WTC11 (cell line): ENCODE results near the gene FGF14. TPM values are rescaled to one million over a fixed set of nuclear protein-coding genes. Genes with fewer than 3 reads are reported as not detected.

ENCODE experiments used
- ATAC-seq: fragments of 200-7000 bp; cut with Tn5 transposase; 2 replicates; pipeline ENCODE4 v1.10.0; 2021; ENCODE audit warnings: mild to moderate bottlenecking, moderate library complexity
- CTCF ChIA-PET: fragments of 300-600 bp; sonication (Branson Sonifier 250); formaldehyde crosslinking; loops from one replicate; lab custom pipeline; 2021; ENCODE audit warnings: antibody characterized with exemption; lab: Charles Lee
- POLR2A ChIA-PET: fragments of 350-600 bp; sonication (Branson Sonifier 250); formaldehyde crosslinking; loops from one replicate; lab custom pipeline; 2021; ENCODE audit warnings: antibody characterized with exemption; lab: Charles Lee
- DNase-seq: peaks from one replicate; pipeline ENCODE4 v3.0.0; 2021; ENCODE audit warnings: low spot score
- H3K27ac Mint-ChIP-seq: 2 replicates; pipeline ENCODE4 v1.8.0; 2021; ENCODE audit warnings: mixed read lengths
- H3K27me3 Mint-ChIP-seq: 2 replicates; pipeline ENCODE4 v1.8.0; 2021; ENCODE audit warnings: low read depth, mild to moderate bottlenecking, moderate library complexity, mixed read lengths
- H3K36me3 Mint-ChIP-seq: 2 replicates; pipeline ENCODE4 v1.8.0; 2021; ENCODE audit warnings: mixed read lengths
- H3K4me1 Mint-ChIP-seq: 2 replicates; pipeline ENCODE4 v1.8.0; 2022; ENCODE audit warnings: mixed read lengths
- H3K4me3 Mint-ChIP-seq: 2 replicates; pipeline ENCODE4 v1.8.0; 2021; ENCODE audit warnings: mild to moderate bottlenecking, moderate library complexity, mixed read lengths
- H3K9me3 Mint-ChIP-seq: 2 replicates; pipeline ENCODE4 v1.8.0; 2021; ENCODE audit warnings: mixed read lengths
- AFF4 ChIP-seq: sonication (generic); formaldehyde crosslinking; IDR thresholded peaks from 2 replicates; pipeline ENCODE4 v1.8.1; 2023; ENCODE audit warnings: mild to moderate bottlenecking, missing genetic modification reagents, borderline replicate concordance
- AR ChIP-seq: fragments of 250-450 bp; sonication (Bioruptor Pico); IDR thresholded peaks from 2 replicates; pipeline ENCODE4 v1.9.0; 2021; ENCODE audit warnings: mild to moderate bottlenecking
- ARID4B ChIP-seq: sonication (generic); formaldehyde crosslinking; IDR thresholded peaks from 2 replicates; pipeline ENCODE4 v1.8.0; 2023; ENCODE audit warnings: missing genetic modification reagents, mild to moderate bottlenecking, borderline replicate concordance
- ATF6 ChIP-seq: sonication (generic); formaldehyde crosslinking; IDR thresholded peaks from 2 replicates; pipeline ENCODE4 v1.8.1; 2023; ENCODE audit warnings: mild to moderate bottlenecking, missing genetic modification reagents
- GABPB1 ChIP-seq: sonication (generic); formaldehyde crosslinking; IDR thresholded peaks from 2 replicates; pipeline ENCODE4 v1.8.1; 2023; ENCODE audit warnings: mild to moderate bottlenecking, missing genetic modification reagents
- GTF2I ChIP-seq: fragments of 250-450 bp; sonication (Bioruptor Pico); conservative IDR thresholded peaks from 2 replicates; pipeline ENCODE4 v1.4.0; 2021; ENCODE audit warnings: mild to moderate bottlenecking
- JUN ChIP-seq: sonication (generic); formaldehyde crosslinking; IDR thresholded peaks from 2 replicates; pipeline ENCODE4 v1.8.0; 2023; ENCODE audit warnings: mild to moderate bottlenecking, missing genetic modification reagents
- MXD4 ChIP-seq: fragments of 250-450 bp; sonication (Bioruptor Pico); IDR thresholded peaks from 2 replicates; pipeline ENCODE4 v1.8.0; 2021; ENCODE audit warnings: mild to moderate bottlenecking, moderate library complexity, borderline replicate concordance
- NFATC4 ChIP-seq: fragments of 250-450 bp; sonication (Bioruptor Pico); IDR thresholded peaks from 2 replicates; pipeline ENCODE4 v1.9.0; 2021; ENCODE audit warnings: mild to moderate bottlenecking
- NR3C1 ChIP-seq: sonication (generic); formaldehyde crosslinking; conservative IDR thresholded peaks from 2 replicates; pipeline ENCODE4 v1.8.1; 2023; ENCODE audit warnings: low read depth, mild to moderate bottlenecking, missing genetic modification reagents
- RORB ChIP-seq: fragments of 250-450 bp; sonication (Bioruptor Pico); IDR thresholded peaks from 2 replicates; pipeline ENCODE4 v1.9.0; 2021; ENCODE audit warnings: mild to moderate bottlenecking
- SOX15 ChIP-seq: fragments of 250-450 bp; sonication (Bioruptor Pico); IDR thresholded peaks from 2 replicates; pipeline ENCODE4 v1.9.0; 2021; ENCODE audit warnings: mild to moderate bottlenecking
- SP1 ChIP-seq: sonication (generic); formaldehyde crosslinking; conservative IDR thresholded peaks from 2 replicates; pipeline ENCODE4 v1.8.1; 2022; ENCODE audit warnings: missing genetic modification reagents
- TEAD4 ChIP-seq: sonication (generic); formaldehyde crosslinking; IDR thresholded peaks from 2 replicates; pipeline ENCODE4 v1.8.0; 2022; ENCODE audit warnings: mild to moderate bottlenecking, missing genetic modification reagents
- ZNF281 ChIP-seq: sonication (generic); formaldehyde crosslinking; IDR thresholded peaks from 2 replicates; pipeline ENCODE4 v1.8.0; 2023; ENCODE audit warnings: mild to moderate bottlenecking, missing genetic modification reagents
- ZNF317 ChIP-seq: sonication (generic); formaldehyde crosslinking; IDR thresholded peaks from 2 replicates; pipeline ENCODE4 v1.8.1; 2023; ENCODE audit warnings: low read depth, mild to moderate bottlenecking, moderate library complexity, missing genetic modification reagents, borderline replicate concordance
- ZNF512 ChIP-seq: sonication (generic); formaldehyde crosslinking; IDR thresholded peaks from 2 replicates; pipeline ENCODE4 v1.8.1; 2022; ENCODE audit warnings: missing genetic modification reagents, borderline replicate concordance
- total RNA-seq: library from RNA; stranded (reverse); gene quantifications from 3 replicates; pipeline ENCODE4 v1.2.3, GENCODE V29; 2021

The FGF14 gene
- total RNA-seq, 1 experiment from 2014 or later = 0.28 TPM

- peaks cover 18% of the 10 kb centered on the region for H3K4me1 Mint-ChIP-seq
- no peak for DNase-seq
- no peak overlapping the region for H3K27ac Mint-ChIP-seq
- ATAC-seq = peak; percentile 70
- no peak for TF ChIP-seq SP1 (CRISPR knock-in tag)
- TF ChIP-seq ZNF281 = no peak
- no peak for TF ChIP-seq JUN
- TF ChIP-seq NR3C1 (CRISPR knock-in tag) = no peak
- no peak for TF ChIP-seq AFF4
- TF ChIP-seq ZNF317 (CRISPR knock-in tag) = no peak
- no peak for TF ChIP-seq TEAD4 (CRISPR knock-in tag)
- no peak for TF ChIP-seq AR (CRISPR knock-in tag)
- TF ChIP-seq RORB (CRISPR knock-in tag) = no peak
- no peak for TF ChIP-seq GTF2I (CRISPR knock-in tag)
- TF ChIP-seq NFATC4 (CRISPR knock-in tag) = no peak
- no peak for TF ChIP-seq SOX15 (CRISPR knock-in tag)
- no peak for TF ChIP-seq ZNF512 (CRISPR knock-in tag)
- TF ChIP-seq GABPB1 (CRISPR knock-in tag) = no peak
- no peaks in the 10 kb centered on the region for H3K36me3 Mint-ChIP-seq
- CTCF ChIA-PET = no interaction called here
- peaks cover 10% of the 10 kb centered on the region for H3K9me3 Mint-ChIP-seq
- POLR2A ChIA-PET = no interaction called here
- no peak overlapping the region for H3K4me3 Mint-ChIP-seq
- no peaks in the 10 kb centered on the region; the same call in 1 of the 2 replicates for H3K27me3 Mint-ChIP-seq
Observed at GRCh38 chr13:101708115-101708514, 693.7 kb downstream of the FGF14 start.

- H3K27me3 Mint-ChIP-seq = no peaks in the 10 kb centered on the region; the same call in 1 of the 2 replicates
- no peak overlapping the region for H3K4me3 Mint-ChIP-seq
- ATAC-seq (no peak), DNase-seq (no peak)
- no peaks in the 10 kb centered on the region for H3K36me3 Mint-ChIP-seq
- no peak overlapping the region for H3K27ac Mint-ChIP-seq
- ChIA-PET POLR2A (no interaction called here), CTCF (interaction anchor here (0.6 kb wide), 1 partner anchor 184 kb away, joined by 3 read pairs; no protein-coding TSS in a partner anchor)
- peaks cover 12% of the 10 kb centered on the region for H3K9me3 Mint-ChIP-seq
- H3K4me1 Mint-ChIP-seq = peaks cover 18% of the 10 kb centered on the region
- TF ChIP-seq ATF6 (CRISPR knock-in tag) = no peak
- TF ChIP-seq ARID4B (CRISPR knock-in tag) = no peak
- no peak for TF ChIP-seq MXD4 (CRISPR knock-in tag)
Observed at GRCh38 chr13:101707659-101708058, 694.2 kb downstream of the FGF14 start.
